PC-3 (cell line): ENCODE results near the gene ATRAID. TPM values are rescaled to one million over a fixed set of nuclear protein-coding genes. Genes with fewer than 3 reads are reported as not detected.
"Not testable (repeated sequence)": the region's sequence is repeated elsewhere in the genome, so short reads cannot be mapped to it uniquely, and the experiment has no call there.

Experiments
- ATAC-seq: fragments of 200-7000 bp; cut with Tn5 transposase; 2 replicates; pipeline ENCODE4 v1.9.1; 2020; ENCODE audit warnings: mild to moderate bottlenecking, moderate library complexity
- BruUV-seq: library from RNA; stranded (reverse); fragments of 400-500 nt; replicated peaks from 2 replicates; lab custom pipeline; 2021; lab: Mats Ljungman, UMichigan
- CTCF ChIA-PET: fragments of 300-600 bp; sonication (Branson Sonifier 250); formaldehyde crosslinking; loops from one replicate; lab custom pipeline; 2022; ENCODE audit warnings: antibody characterized with exemption; lab: Charles Lee
- POLR2A ChIA-PET: fragments of 300-600 bp; sonication (Branson Sonifier 250); formaldehyde crosslinking; loops from one replicate; lab custom pipeline; 2022; ENCODE audit warnings: antibody characterized with exemption; ENCODE audit not compliant: unreplicated experiment; lab: Charles Lee
- DNase-seq: peaks from one replicate; pipeline ENCODE4 v3.0.0-alpha.2; 2015
- H2AFZ ChIP-seq: fragments of 300-600 bp; sonication (generic); 2 replicates; pipeline ENCODE4 v1.6.0; 2016; ENCODE audit warnings: antibody characterized with exemption, low read length
- H3F3A ChIP-seq: fragments of 300-600 bp; sonication (generic); one replicate; pipeline ENCODE4 v1.6.0; 2017; ENCODE audit warnings: antibody characterized with exemption, low read length, control low read depth, mild to moderate bottlenecking; ENCODE audit not compliant: unreplicated experiment
- H3K27ac ChIP-seq: fragments of 300-600 bp; sonication (generic); 2 replicates; pipeline ENCODE4 v1.5.1; 2016; ENCODE audit warnings: mild to moderate bottlenecking, low read length
- H3K27me3 ChIP-seq: fragments of 300-600 bp; sonication (generic); 2 replicates; pipeline ENCODE4 v1.6.1; 2016; ENCODE audit warnings: low read length, mixed read lengths
- H3K36me3 ChIP-seq: fragments of 300-600 bp; sonication (generic); 2 replicates; pipeline ENCODE4 v1.6.1; 2016; ENCODE audit warnings: low read depth, mixed run types, low read length, mixed read lengths
- H3K4me1 ChIP-seq: fragments of 300-600 bp; sonication (generic); 2 replicates; pipeline ENCODE4 v1.5.1; 2016; ENCODE audit warnings: low read length; ENCODE audit not compliant: insufficient read depth
- H3K4me2 ChIP-seq: fragments of 300-600 bp; sonication (generic); 2 replicates; pipeline ENCODE4 v1.6.0; 2016; ENCODE audit warnings: low read length
- H3K4me3 ChIP-seq: fragments of 300-600 bp; sonication (generic); 2 replicates; pipeline ENCODE4 v1.5.1; 2016; ENCODE audit warnings: mild to moderate bottlenecking, low read length, mixed read lengths
- H3K79me2 ChIP-seq: fragments of 300-600 bp; sonication (generic); 2 replicates; pipeline ENCODE4 v1.6.1; 2017; ENCODE audit warnings: low read length, mixed read lengths
- H3K9ac ChIP-seq: fragments of 300-600 bp; sonication (generic); 2 replicates; pipeline ENCODE4 v1.6.0; 2016; ENCODE audit warnings: mild to moderate bottlenecking, low read length
- H3K9me2 ChIP-seq: fragments of 300-600 bp; sonication (generic); replicated peaks from 2 replicates; pipeline ENCODE4 v1.6.1; 2016; ENCODE audit warnings: mixed run types, low read length, mixed read lengths
- H3K9me3 ChIP-seq: fragments of 300-600 bp; sonication (generic); 2 replicates; pipeline ENCODE4 v1.6.1; 2016; ENCODE audit warnings: low read length, mixed read lengths
- H4K20me1 ChIP-seq: fragments of 300-600 bp; sonication (generic); 2 replicates; pipeline ENCODE4 v1.6.1; 2016; ENCODE audit warnings: low read length, mixed read lengths
- EZH2 ChIP-seq: fragments of 300-600 bp; sonication (generic); IDR thresholded peaks from one replicate; pipeline ENCODE4 v1.6.1; 2017; ENCODE audit warnings: antibody characterized with exemption, mild to moderate bottlenecking, low read length; ENCODE audit not compliant: unreplicated experiment
- EZH2phosphoT487 ChIP-seq: fragments of 300-600 bp; sonication (generic); IDR thresholded peaks from 2 replicates; pipeline ENCODE4 v1.6.1; 2018; ENCODE audit warnings: mild to moderate bottlenecking, antibody characterized with exemption, low read length, borderline replicate concordance
- intact Hi-C: fragments of 100-400 bp; cut with micrococcal nuclease; formaldehyde crosslinking; loops from 2 replicates; pipeline ENCODE4 v1.9.0; 2023
- total RNA-seq: library from RNA; depleted of rRNA; stranded (reverse); fragments of >200 nt; gene quantifications from 2 replicates; pipeline ENCODE4 v1.2.3, GENCODE V29; 2014
- TF ChIP-seq, protein P1 (sequence below): fragments of 300-600 bp; sonication (generic); conservative IDR thresholded peaks from 2 replicates; pipeline ENCODE4 v1.5.1; 2017; ENCODE audit warnings: antibody characterized with exemption, low read depth, mild to moderate bottlenecking, low read length

ATRAID gene
- total RNA-seq, 1 experiment from 2014 or later: 111 TPM

DNA sequence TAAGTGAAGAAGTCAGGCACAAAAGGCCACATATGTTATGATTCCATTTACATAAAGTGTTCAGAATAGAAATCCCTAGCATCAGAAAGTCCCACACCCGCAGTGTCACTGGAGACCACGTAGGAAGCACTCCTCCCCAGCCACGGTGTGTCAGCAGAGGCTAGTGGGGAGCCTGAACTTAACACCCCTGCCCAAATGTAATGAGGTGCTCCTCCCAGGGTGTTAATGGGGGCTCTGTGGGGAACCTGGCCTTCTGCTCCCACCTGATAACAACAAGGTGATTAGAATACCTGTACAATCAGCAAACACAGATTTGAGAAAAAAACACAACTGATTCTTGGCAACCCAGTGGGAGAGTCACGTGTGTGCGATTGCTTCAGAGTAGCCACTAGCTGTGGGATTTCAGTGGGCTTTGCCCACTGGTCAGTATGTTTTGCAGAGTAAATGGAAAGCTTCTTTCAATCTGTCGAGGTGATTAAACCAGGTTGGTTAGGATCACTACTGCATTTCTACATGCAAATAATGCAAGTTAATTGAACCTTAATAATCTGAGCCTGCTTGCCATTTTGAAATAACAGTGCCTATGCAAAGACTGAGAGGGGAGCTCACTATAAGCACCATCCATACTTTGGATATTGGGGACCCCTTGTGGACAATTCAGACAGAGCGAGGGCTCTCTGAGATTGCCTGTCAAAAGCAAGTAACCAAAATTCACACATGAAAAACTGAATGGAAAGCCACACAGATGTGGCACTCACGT, 20.6 kb upstream of the ATRAID start:
- H3K4me2 ChIP-seq: no peak overlapping the region
- H3K9me2 ChIP-seq: no peaks in the 10 kb centered on the region
- BruUV-seq: no TSS peak
- POLR2A ChIA-PET: interaction anchor here (0.6 kb wide), 1 partner anchor 57 kb away, joined by 13 read pairs; no protein-coding TSS in a partner anchor
- no peak overlapping the region for H2AFZ ChIP-seq
- H3K79me2 ChIP-seq: no peaks in the 10 kb centered on the region
- intact Hi-C loops: loop anchor here (1.0 to 5.0 kb wide), 3 partner anchors 93 to 229 kb away; no protein-coding TSS in a partner anchor
- peak; percentile 93 for ATAC-seq
- H3K36me3 ChIP-seq: no peaks in the 10 kb centered on the region
- no peak overlapping the region for H3K4me3 ChIP-seq
- DNase-seq: peak; percentile 67
- no peaks in the 10 kb centered on the region for H3K27me3 ChIP-seq
- H3K27ac ChIP-seq: no peak overlapping the region
- CTCF ChIA-PET: interaction anchor here (0.7 to 1.0 kb wide), 5 partner anchors 77 to 174 kb away, joined by 3 to 11 read pairs (median 6); partner anchors contain the start of gene KHK
- H4K20me1 ChIP-seq: no peaks in the 10 kb centered on the region
- H3K9me3 ChIP-seq: no peaks in the 10 kb centered on the region
- no peaks in the 10 kb centered on the region for H3K4me1 ChIP-seq
- H3K9ac ChIP-seq: no peak overlapping the region
- no peak for TF ChIP-seq EZH2phosphoT487
- TF ChIP-seq, protein P1, sequence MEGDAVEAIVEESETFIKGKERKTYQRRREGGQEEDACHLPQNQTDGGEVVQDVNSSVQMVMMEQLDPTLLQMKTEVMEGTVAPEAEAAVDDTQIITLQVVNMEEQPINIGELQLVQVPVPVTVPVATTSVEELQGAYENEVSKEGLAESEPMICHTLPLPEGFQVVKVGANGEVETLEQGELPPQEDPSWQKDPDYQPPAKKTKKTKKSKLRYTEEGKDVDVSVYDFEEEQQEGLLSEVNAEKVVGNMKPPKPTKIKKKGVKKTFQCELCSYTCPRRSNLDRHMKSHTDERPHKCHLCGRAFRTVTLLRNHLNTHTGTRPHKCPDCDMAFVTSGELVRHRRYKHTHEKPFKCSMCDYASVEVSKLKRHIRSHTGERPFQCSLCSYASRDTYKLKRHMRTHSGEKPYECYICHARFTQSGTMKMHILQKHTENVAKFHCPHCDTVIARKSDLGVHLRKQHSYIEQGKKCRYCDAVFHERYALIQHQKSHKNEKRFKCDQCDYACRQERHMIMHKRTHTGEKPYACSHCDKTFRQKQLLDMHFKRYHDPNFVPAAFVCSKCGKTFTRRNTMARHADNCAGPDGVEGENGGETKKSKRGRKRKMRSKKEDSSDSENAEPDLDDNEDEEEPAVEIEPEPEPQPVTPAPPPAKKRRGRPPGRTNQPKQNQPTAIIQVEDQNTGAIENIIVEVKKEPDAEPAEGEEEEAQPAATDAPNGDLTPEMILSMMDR: peak; percentile 71
- no peaks in the 10 kb centered on the region for H3F3A ChIP-seq

DNA sequence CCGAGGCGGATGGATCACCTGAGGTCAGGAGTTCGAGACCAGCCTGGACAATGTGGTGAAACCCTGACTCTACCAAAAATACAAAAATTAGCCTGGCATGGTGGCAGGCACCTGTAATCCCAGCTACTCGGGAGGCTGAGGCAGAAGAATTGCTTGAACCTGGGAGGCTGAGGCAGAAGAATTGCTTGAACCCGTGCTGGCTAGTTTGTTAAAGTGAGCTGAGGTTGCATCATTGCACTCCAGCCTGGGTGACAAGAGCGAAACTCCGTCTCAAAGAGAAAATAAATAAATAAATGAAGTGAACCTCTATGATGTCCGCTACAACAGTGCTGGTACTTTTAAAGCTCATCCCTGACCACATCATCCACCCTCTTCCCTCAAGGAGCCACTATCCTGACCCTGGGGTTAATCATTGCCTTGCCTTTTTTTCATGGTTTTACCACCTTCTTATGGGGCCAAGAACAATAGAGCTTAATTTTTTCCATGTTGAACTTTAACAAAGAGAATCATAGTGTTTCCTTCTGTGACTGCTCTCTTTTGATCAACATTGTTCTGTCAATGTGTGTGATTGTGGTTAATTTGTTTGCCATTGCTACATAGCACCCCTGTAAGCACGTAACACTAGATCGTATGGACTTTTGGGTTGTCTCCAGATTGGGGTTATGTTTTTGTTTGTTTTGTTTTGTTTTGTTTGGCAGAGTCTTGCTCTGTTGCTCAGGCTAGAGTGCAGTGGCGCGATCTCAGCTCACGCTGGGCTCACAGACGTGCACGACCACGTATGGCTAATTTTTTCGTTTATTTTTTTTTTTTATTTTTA, 17.1 kb upstream of the ATRAID start:
- no peaks in the 10 kb centered on the region for H3K36me3 ChIP-seq
- H3K27ac ChIP-seq: no peak overlapping the region
- no peak overlapping the region for H2AFZ ChIP-seq
- no peak overlapping the region for H3K4me2 ChIP-seq
- no peak overlapping the region for H3K9ac ChIP-seq
- TF ChIP-seq EZH2 (no peak), EZH2phosphoT487 (no peak)
- TF ChIP-seq, protein P1: no peak
- no peaks in the 10 kb centered on the region for H3K9me2 ChIP-seq
- intact Hi-C loops: loop anchor here (5.0 kb wide), 1 partner anchor 232 kb away; no protein-coding TSS in a partner anchor
- no peaks in the 10 kb centered on the region for H3K27me3 ChIP-seq
- ATAC-seq (peak; percentile 37), DNase-seq (peak; percentile 32)
- H3K4me3 ChIP-seq: no peak overlapping the region
- ChIA-PET POLR2A (no interaction called here), CTCF (interaction anchor here (0.6 kb wide), 1 partner anchor 21 kb away, joined by 3 read pairs; no protein-coding TSS in a partner anchor)
- no peaks in the 10 kb centered on the region for H3F3A ChIP-seq
- no peaks in the 10 kb centered on the region for H3K4me1 ChIP-seq
- H3K9me3 ChIP-seq: no peaks in the 10 kb centered on the region
- H3K79me2 ChIP-seq: no peaks in the 10 kb centered on the region
- no peaks in the 10 kb centered on the region for H4K20me1 ChIP-seq
- BruUV-seq: no TSS peak

DNA sequence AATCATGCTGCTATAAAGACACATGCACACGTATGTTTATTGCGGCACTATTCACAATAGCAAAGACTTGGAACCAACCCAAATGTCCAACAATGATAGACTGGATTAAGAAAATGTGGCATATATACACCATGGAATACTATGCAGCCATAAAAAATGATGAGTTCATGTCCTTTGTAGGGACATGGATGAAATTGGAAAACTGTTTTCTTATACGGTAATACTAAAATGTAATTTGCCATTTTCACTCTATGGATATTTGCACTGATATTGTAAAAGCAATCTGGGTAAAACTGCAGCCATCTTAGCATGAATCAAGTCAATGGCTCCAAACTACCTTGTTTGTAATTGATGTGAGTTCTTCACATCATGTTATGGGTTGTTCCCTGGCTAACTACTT, 16.0 kb upstream of the ATRAID start:
- H3K27ac ChIP-seq, H3K4me3 ChIP-seq, ATAC-seq, H3K4me2 ChIP-seq, H3K9me2 ChIP-seq, H3K79me2 ChIP-seq, H4K20me1 ChIP-seq, H3K9ac ChIP-seq, H3F3A ChIP-seq, H2AFZ ChIP-seq, POLR2A ChIA-PET, BruUV-seq, H3K9me3 ChIP-seq, intact Hi-C loops, H3K36me3 ChIP-seq, CTCF ChIA-PET, H3K4me1 ChIP-seq, DNase-seq, H3K27me3 ChIP-seq: not testable (repeated sequence)

DNA sequence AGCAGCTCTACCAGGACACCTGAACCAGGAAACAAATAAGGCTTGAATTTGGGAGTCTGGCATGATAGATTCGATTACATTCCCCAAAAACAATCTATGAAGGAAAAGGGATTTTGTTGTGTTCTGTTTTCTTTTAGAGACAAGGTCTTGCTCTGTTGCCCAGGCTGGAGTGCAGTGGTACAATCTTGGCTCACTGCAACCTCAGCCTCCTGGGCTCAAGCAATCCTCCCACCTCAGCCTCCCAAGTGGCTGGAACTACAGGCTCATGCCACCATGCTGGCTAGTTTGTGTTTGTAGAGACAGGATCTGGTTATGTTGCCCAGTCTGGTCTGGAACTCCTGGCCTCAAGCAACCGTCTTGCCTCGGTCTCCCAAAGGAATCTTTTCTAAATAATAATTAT, 13.8 kb upstream of the ATRAID start:
- POLR2A ChIA-PET, H3K9me3 ChIP-seq, H3K4me1 ChIP-seq, H3K27ac ChIP-seq, BruUV-seq, intact Hi-C loops, H3K9ac ChIP-seq, H2AFZ ChIP-seq, H3F3A ChIP-seq, H3K4me2 ChIP-seq, CTCF ChIA-PET, H3K36me3 ChIP-seq, H4K20me1 ChIP-seq, H3K4me3 ChIP-seq, ATAC-seq, DNase-seq, H3K27me3 ChIP-seq, H3K79me2 ChIP-seq, H3K9me2 ChIP-seq: not testable (repeated sequence)
